22Rv1 (cell line): ENCODE results near the gene LCLAT1.

Experiments used
- H3K27ac ChIP-seq: fragments of 450-650 bp; 2 replicates; pipeline ENCODE4 v1.5.1; 2017
- ZFX ChIP-seq: fragments of 450-650 bp; IDR thresholded peaks from 2 replicates; pipeline ENCODE4 v1.6.1; 2017; ENCODE audit warnings: antibody characterized with exemption, borderline replicate concordance
- TF ChIP-seq, protein P1 (sequence below): fragments of 450-650 bp; IDR thresholded peaks from 2 replicates; pipeline ENCODE4 v1.5.1; 2017; ENCODE audit warnings: mild to moderate bottlenecking

The LCLAT1 gene

GRCh38 chr2:30446602-30447148, 371 bp upstream of the LCLAT1 start:
- TF ChIP-seq, protein P1, sequence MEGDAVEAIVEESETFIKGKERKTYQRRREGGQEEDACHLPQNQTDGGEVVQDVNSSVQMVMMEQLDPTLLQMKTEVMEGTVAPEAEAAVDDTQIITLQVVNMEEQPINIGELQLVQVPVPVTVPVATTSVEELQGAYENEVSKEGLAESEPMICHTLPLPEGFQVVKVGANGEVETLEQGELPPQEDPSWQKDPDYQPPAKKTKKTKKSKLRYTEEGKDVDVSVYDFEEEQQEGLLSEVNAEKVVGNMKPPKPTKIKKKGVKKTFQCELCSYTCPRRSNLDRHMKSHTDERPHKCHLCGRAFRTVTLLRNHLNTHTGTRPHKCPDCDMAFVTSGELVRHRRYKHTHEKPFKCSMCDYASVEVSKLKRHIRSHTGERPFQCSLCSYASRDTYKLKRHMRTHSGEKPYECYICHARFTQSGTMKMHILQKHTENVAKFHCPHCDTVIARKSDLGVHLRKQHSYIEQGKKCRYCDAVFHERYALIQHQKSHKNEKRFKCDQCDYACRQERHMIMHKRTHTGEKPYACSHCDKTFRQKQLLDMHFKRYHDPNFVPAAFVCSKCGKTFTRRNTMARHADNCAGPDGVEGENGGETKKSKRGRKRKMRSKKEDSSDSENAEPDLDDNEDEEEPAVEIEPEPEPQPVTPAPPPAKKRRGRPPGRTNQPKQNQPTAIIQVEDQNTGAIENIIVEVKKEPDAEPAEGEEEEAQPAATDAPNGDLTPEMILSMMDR = no peak
- no peak for TF ChIP-seq ZFX
- H3K27ac ChIP-seq = no peak overlapping the region

DNA sequence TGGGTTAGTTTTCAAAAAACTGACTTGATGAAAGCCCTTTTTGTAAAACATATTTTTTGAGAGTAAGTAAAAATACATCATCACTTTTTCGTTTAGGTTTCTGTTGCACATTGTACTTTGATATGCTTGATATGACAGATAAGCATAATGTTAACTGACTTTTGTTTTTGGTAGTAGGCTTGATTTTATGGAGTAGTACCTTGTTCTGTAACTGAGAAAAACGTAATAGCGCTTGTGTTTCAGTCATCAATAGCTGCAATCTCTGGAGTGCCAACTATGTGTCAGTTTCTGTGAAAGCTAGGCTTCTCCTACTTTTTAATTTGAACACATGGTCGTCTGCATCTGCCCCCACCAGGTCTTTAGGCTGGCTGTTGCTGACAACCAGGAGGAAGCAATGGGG, 1.3 kb downstream of the LCLAT1 start:
- TF ChIP-seq, protein P1 = no peak
- TF ChIP-seq ZFX = no peak

GRCh38 chr2:30448866-30449265, 1.8 kb downstream of the LCLAT1 start:
- no peak overlapping the region for H3K27ac ChIP-seq
- TF ChIP-seq ZFX = no peak
- TF ChIP-seq, protein P1 = no peak

More for the DNA sequence above, 1.3 kb downstream of the LCLAT1 start:
- no peak overlapping the region for H3K27ac ChIP-seq

GRCh38 chr2:30450025-30450424, 3.0 kb downstream of the LCLAT1 start:
- TF ChIP-seq ZFX = no peak
- TF ChIP-seq, protein P1 = no peak
- no peak overlapping the region for H3K27ac ChIP-seq

DNA sequence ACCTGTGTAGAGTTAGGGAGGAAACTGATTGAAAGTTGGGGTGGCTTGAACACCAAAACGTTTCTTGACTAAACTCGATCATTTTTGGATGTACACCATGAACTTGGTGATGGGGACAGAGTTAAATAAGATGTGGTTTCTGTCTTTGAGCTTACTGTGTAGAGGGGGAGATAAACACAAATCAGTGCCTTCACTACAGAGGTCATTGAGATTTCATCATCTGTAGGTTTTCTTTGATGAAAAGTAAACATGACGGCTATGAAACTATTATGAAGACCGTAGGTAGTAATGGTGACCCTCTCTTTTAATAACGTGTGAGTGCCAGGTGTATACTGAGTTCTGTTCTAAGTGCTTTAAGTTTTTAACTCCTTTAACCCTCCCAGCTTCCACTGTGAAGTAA, 6.5 kb downstream of the LCLAT1 start:
- TF ChIP-seq, protein P1 = no peak
- no peak for TF ChIP-seq ZFX
- no peak overlapping the region for H3K27ac ChIP-seq

DNA sequence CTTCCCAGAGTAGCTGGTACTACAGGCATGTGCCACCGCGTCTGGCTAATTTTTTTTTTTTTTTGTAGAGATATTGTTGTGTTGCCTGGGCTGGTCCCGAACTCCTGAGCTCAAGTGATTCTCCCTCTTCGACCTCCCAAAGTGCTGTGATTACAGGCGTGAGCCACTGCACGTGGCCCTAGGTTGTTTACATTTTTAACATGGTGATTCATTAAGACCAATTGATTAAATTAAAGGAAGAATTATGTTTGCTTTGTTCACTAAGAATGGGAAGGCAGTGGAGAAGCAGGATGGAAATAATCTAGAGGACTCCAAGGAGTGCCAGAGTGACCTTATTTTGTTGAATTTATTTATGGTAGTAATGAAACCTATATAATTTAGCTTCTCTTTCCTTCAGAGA, 7.5 kb downstream of the LCLAT1 start:
- H3K27ac ChIP-seq = no peak overlapping the region
- TF ChIP-seq, protein P1 = no peak
- TF ChIP-seq ZFX = no peak

- no peak for TF ChIP-seq ZFX
- TF ChIP-seq, protein P1 = no peak
- no peak overlapping the region for H3K27ac ChIP-seq
Measured at GRCh38 chr2:30455114-30455738, 8.2 kb downstream of the LCLAT1 start.
